HepG2 (cell line): ENCODE data around the gene SHANK2. TPM values are rescaled to one million over a fixed set of nuclear protein-coding genes. Genes with fewer than 3 reads are reported as not detected.
A peak's percentile ranks its signal among the peaks of the same experiment; 100 is the strongest.

Experiments
- ATAC-seq: fragments of 200-7000 bp; cut with Tn5 transposase; 3 replicates; pipeline ENCODE4 v1.9.1; 2020; ENCODE audit warnings: mild to moderate bottlenecking, moderate library complexity
- BruUV-seq: library from RNA; stranded (reverse); fragments of 400-500 nt; replicated peaks from 2 replicates; lab custom pipeline; 2021; lab: Mats Ljungman, UMichigan
- CTCF ChIA-PET: fragments of 300-600 bp; formaldehyde crosslinking; extraction: SDS; loops from one replicate; lab custom pipeline; 2021; ENCODE audit warnings: low total read pairs, inconsistent platforms, low intra/inter-chr PET ratio; lab: Yijun Ruan, JAX
- POLR2A ChIA-PET: fragments of 350-600 bp; sonication (Branson Sonifier 250); formaldehyde crosslinking; loops from one replicate; lab custom pipeline; 2020; ENCODE audit warnings: antibody characterized with exemption, inconsistent platforms; lab: Yijun Ruan, JAX
- DNase-seq: peaks from one replicate; pipeline ENCODE4 v3.0.0-alpha.2; 2015; ENCODE audit warnings: low spot score
- FAIRE-seq: peaks from 3 replicates; lab custom pipeline; 2011; peaks lifted over from hg19 to GRCh38; lab: Jason Lieb, UNC
- H2AFZ ChIP-seq: one replicate; pipeline ENCODE4 v1.6.1; 2011; ENCODE audit warnings: low read length, inconsistent platforms
- H3K27ac ChIP-seq: fragments of 300-600 bp; 3 replicates; pipeline ENCODE4 v1.8.0; 2011; ENCODE audit warnings: mixed run types, mild to moderate bottlenecking, mixed read lengths, low read length, inconsistent platforms; ENCODE audit not compliant: insufficient read depth; ENCODE audit errors: extremely low read length
- H3K27me3 ChIP-seq, 2 experiments: fragments of 200-600 bp in 1 of 2; 2 replicates in 1 of 2; 3 replicates in 1 of 2; pipeline versions ENCODE4 v1.6.0 to v1.8.0; 2011; ENCODE audit warnings: low read length in 2 of 2, mild to moderate bottlenecking in 2 of 2, moderate library complexity in 2 of 2, inconsistent platforms in 1 of 2; ENCODE audit not compliant: insufficient read depth in 2 of 2, control insufficient read depth in 1 of 2
- H3K36me3 ChIP-seq, 2 experiments: fragments of 200-600 bp in 1 of 2; replicated peaks in 1 of 2; 2 replicates in 1 of 2; 3 replicates in 1 of 2; pipeline versions ENCODE4 v1.5.1 to v1.8.0; 2011; ENCODE audit warnings: low read length in 2 of 2, inconsistent platforms in 1 of 2; ENCODE audit not compliant: insufficient read depth in 2 of 2, control insufficient read depth in 1 of 2
- H3K4me1 ChIP-seq: 2 replicates; pipeline ENCODE4 v1.5.1; 2012; ENCODE audit warnings: low read length, inconsistent platforms; ENCODE audit not compliant: insufficient read depth
- H3K4me2 ChIP-seq: 2 replicates; pipeline ENCODE4 v1.6.0; 2011; ENCODE audit warnings: low read depth, low read length, inconsistent platforms
- H3K4me3 ChIP-seq, 3 experiments: fragments of 200-600 bp in 1 of 3; sonication (generic), shearing (Covaris generic) in 1 of 3; replicated peaks in 1 of 3; 2 replicates each; pipeline ENCODE4 v1.5.1; 2011 to 2016; ENCODE audit warnings: low read length in 3 of 3, inconsistent platforms in 2 of 3, low read depth in 2 of 3, mild to moderate bottlenecking in 2 of 3, control low read depth in 1 of 3, mixed read lengths in 1 of 3; ENCODE audit not compliant: insufficient read depth in 1 of 3
- H3K79me2 ChIP-seq: one replicate; pipeline ENCODE4 v1.6.1; 2011; ENCODE audit warnings: low read length, inconsistent platforms; ENCODE audit not compliant: insufficient read depth
- H3K9ac ChIP-seq: 2 replicates; pipeline ENCODE4 v1.6.0; 2011; ENCODE audit warnings: mild to moderate bottlenecking, low read depth, low read length, inconsistent platforms; ENCODE audit not compliant: insufficient read depth
- H3K9me3 ChIP-seq: 2 replicates; pipeline ENCODE4 v1.5.1; 2012; ENCODE audit warnings: mild to moderate bottlenecking, low read length
- H4K20me1 ChIP-seq: 2 replicates; pipeline ENCODE4 v1.6.0; 2011; ENCODE audit warnings: inconsistent platforms, mild to moderate bottlenecking, low read length, moderate library complexity; ENCODE audit not compliant: insufficient read depth
- AHR ChIP-seq: IDR thresholded peaks from 2 replicates; pipeline ENCODE4 v1.6.1; 2018; ENCODE audit warnings: missing genetic modification reagents, missing compliant biosample characterization
- BRD4 ChIP-seq: sonication (generic); formaldehyde crosslinking; IDR thresholded peaks from 2 replicates; pipeline ENCODE4 v1.4.0; 2020; ENCODE audit warnings: missing genetic modification reagents
- KLF16 ChIP-seq, 2 experiments: sonication (generic) in 1 of 2; formaldehyde crosslinking in 1 of 2; IDR thresholded peaks; 2 replicates each; pipeline versions ENCODE4 v1.6.1 to v1.8.0; 2016 to 2023; ENCODE audit warnings: missing genetic modification reagents in 2 of 2, missing compliant biosample characterization in 1 of 2
- NFE2L2 ChIP-seq: fragments of 150-350 bp; IDR thresholded peaks from 2 replicates; pipeline ENCODE4 v1.6.1; 2014; ENCODE audit warnings: low read length
- SMARCE1 ChIP-seq: fragments of 450-650 bp; IDR thresholded peaks from 2 replicates; pipeline ENCODE4 v1.6.1; 2017; ENCODE audit warnings: borderline replicate concordance
- SP2 ChIP-seq: sonication (generic); formaldehyde crosslinking; IDR thresholded peaks from 2 replicates; pipeline ENCODE4 v1.5.1; 2020; ENCODE audit warnings: mild to moderate bottlenecking, missing genetic modification reagents
- SP4 ChIP-seq: sonication (generic); formaldehyde crosslinking; IDR thresholded peaks from 2 replicates; pipeline ENCODE4 v1.8.1; 2023; ENCODE audit warnings: mild to moderate bottlenecking, missing genetic modification reagents
- TAF1 ChIP-seq: sonication (generic); formaldehyde crosslinking; IDR thresholded peaks from 2 replicates; pipeline ENCODE4 v1.4.0; 2020; ENCODE audit warnings: missing genetic modification reagents
- ZC3H4 ChIP-seq: sonication (generic); formaldehyde crosslinking; IDR thresholded peaks from 2 replicates; pipeline ENCODE4 v1.4.0; 2020; ENCODE audit warnings: missing genetic modification reagents, borderline replicate concordance
- ZNF558 ChIP-seq: sonication (generic); formaldehyde crosslinking; IDR thresholded peaks from 2 replicates; pipeline ENCODE4 v1.9.0; 2022; ENCODE audit warnings: mild to moderate bottlenecking, missing genetic modification reagents, borderline replicate concordance
- ZNF564 ChIP-seq: sonication (generic); formaldehyde crosslinking; IDR thresholded peaks from 2 replicates; pipeline ENCODE4 v1.8.1; 2023; ENCODE audit warnings: mild to moderate bottlenecking, missing genetic modification reagents
- ZNF83 ChIP-seq: sonication (generic); formaldehyde crosslinking; IDR thresholded peaks from 2 replicates; pipeline ENCODE4 v1.4.0; 2020; ENCODE audit warnings: missing genetic modification reagents, mild to moderate bottlenecking, borderline replicate concordance
- WGBS: methylation state at CpG from one replicate; pipeline ENCODE4 v1.1.6; 2017; ENCODE audit warnings: low lambda C conversion rate; 5-methylcytosine and 5-hydroxymethylcytosine counted together
- in situ Hi-C: cut with HindIII; loops from 2 replicates; pipeline ENCODE4 v1.10.0; 2017; ENCODE audit warnings: low pct_unique_long_range_greater_than_20kb; ENCODE audit not compliant: extremely low pct_ligation_motif_present
- intact Hi-C: fragments of 100-400 bp; cut with micrococcal nuclease; formaldehyde crosslinking; loops from one replicate; pipeline ENCODE4 v1.10.0; 2022; ENCODE audit not compliant: unreplicated experiment
- polyA plus RNA-seq, 8 experiments: library from polyadenylated mRNA; depleted of rRNA in 3 of 8; stranded (reverse) in 7 of 8; unstranded in 1 of 8; fragments of >200 nt; fragmentation: Illumina TruSeq in 4 of 8; extraction: Trizol in 4 of 8; gene quantifications; 2 replicates each; pipeline versions ENCODE4 v1.2.1 to v1.2.3, GENCODE V29; 2011 to 2016; ENCODE audit warnings: low read depth in 4 of 8, missing spikeins in 1 of 8, mixed read lengths in 1 of 8; ENCODE audit not compliant: insufficient read depth in 1 of 8
- total RNA-seq, 5 experiments: library from RNA; depleted of rRNA; stranded (reverse); fragments of >200 nt; fragmentation: Illumina TruSeq; extraction: Trizol; gene quantifications; 2 replicates each; pipeline ENCODE4 v1.2.3, GENCODE V29; 2016; ENCODE audit warnings: low read depth in 1 of 5
- TF ChIP-seq, protein P1 (sequence below): sonication (generic); formaldehyde crosslinking; IDR thresholded peaks from 2 replicates; pipeline ENCODE4 v1.8.0; 2022; ENCODE audit warnings: missing genetic modification reagents, mild to moderate bottlenecking, inconsistent platforms, borderline replicate concordance
- TF ChIP-seq, protein P2 (sequence below): sonication (generic); formaldehyde crosslinking; IDR thresholded peaks from 2 replicates; pipeline ENCODE4 v1.8.1; 2023; ENCODE audit warnings: mild to moderate bottlenecking, missing genetic modification reagents
- TF ChIP-seq, protein P3 (sequence below): sonication (generic); formaldehyde crosslinking; IDR thresholded peaks from 2 replicates; pipeline ENCODE4 v1.4.0; 2020; ENCODE audit warnings: missing genetic modification reagents

SHANK2 gene
- total and polyA plus RNA-seq, 2 of the 13 experiments (the other 11 are each of a cell fraction or from before 2014, with no cell fraction given), result 10.2 to 13.0 TPM

DNA sequence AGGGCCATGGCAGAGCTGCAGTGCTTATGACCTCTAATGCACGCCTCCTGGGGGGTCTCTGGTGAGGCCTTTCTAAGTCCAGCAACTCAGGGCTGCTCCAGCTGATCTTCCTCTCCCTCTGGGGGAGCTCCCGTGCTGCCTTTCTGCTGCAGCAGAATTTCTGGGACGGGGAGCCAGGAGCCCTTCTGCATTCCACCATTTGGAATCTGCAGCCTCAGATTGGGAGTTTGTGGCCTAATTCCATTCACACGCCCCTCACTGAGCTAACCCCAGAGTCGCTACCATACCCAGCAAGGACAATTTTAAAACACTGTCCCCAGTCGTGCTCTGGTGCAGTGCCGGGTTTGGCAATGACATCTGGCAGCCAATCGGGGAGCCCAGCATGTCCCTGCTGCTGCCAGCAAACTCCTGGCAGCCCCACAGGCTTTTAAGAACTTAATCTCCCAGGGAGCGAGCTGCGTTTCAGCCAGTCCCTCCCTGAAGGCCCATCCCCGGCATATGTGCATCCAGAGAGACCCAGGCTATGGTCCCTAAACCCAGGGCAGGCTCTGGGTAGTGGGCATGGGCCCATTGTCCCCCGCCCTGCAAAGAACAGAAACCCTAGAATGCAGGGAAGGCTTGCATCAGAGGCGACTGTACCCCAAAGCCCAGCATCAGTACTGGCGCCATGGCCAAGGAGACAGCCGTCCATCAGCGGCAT lies 4.7 kb downstream of the SHANK2 start:
- whole genome bisulfite sequencing, result 97% methylated on average over 9 of the region's 16 CpGs
- Histone ChIP-seq H3K4me2 (no peak overlapping the region; the same call in 1 of the 2 replicates), H3K4me1 (peaks cover 73% of the 10 kb centered on the region), H3K9ac (no peak overlapping the region), H3K27ac (no peak overlapping the region), H3K36me3 (peaks cover 5 to 24% of the 10 kb centered on the region in 2 experiments; a peak in 3 of 5 replicates), H3K4me3 (no peak overlapping the region; a peak in 1 of 6 replicates), H3K9me3 (no peaks in the 10 kb centered on the region), H3K27me3 (no peaks in the 10 kb centered on the region; a peak in 1 of 5 replicates), H2AFZ (no peak overlapping the region), H3K79me2 (peaks cover 83% of the 10 kb centered on the region), H4K20me1 (peaks cover 22% of the 10 kb centered on the region)
- ChIA-PET CTCF (no interaction called here), POLR2A (interaction anchor here (1.2 kb wide), 1 partner anchor 81 kb away, joined by 4 read pairs; no protein-coding TSS in a partner anchor)
- in situ Hi-C loops (no loop called here), intact Hi-C loops (loop anchor here (10.0 kb wide), 1 partner anchor 93 kb away; no protein-coding TSS in a partner anchor)
- FAIRE-seq (no peak), DNase-seq (no peak), ATAC-seq (no peak)
- TF ChIP-seq BRD4 (CRISPR knock-in tag), result 0 out of 2 replicates have a peak, but pooled peaks have one; percentile 22
- TF ChIP-seq ZNF558 (CRISPR knock-in tag), result no peak
- no peak for TF ChIP-seq SP4 (CRISPR knock-in tag)
- BruUV-seq, result no TSS peak

DNA sequence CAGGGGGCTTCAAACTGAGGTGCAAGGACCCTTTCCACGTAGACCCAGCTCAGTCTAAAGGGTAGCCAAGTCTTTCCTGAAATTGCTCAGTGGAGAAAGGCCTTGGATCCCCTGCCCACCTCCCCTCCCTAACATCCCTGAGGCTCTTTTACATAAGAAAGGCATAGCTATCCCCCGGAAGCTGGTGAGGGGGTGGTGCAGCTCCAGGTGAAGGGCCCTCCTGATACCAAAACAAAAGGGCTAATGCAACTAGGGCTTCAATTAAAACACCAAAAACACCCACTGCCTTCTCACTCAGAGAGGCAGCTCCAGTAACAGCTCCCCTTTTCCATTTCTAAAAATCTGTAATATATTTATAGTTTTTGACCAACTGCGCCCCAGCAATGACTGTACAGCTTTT lies 5.8 kb downstream of the SHANK2 start:
- Histone ChIP-seq H3K9ac (no peak overlapping the region), H3K4me1 (peaks cover 85% of the 10 kb centered on the region), H3K4me3 (no peak overlapping the region), H3K79me2 (peaks cover 94% of the 10 kb centered on the region), H3K9me3 (no peaks in the 10 kb centered on the region), H3K36me3 (peaks cover 5 to 24% of the 10 kb centered on the region in 2 experiments; a peak in 3 of 5 replicates), H4K20me1 (peaks cover 22% of the 10 kb centered on the region), H3K27me3 (no peaks in the 10 kb centered on the region; a peak in 1 of 5 replicates), H3K27ac (no peak overlapping the region), H2AFZ (no peak overlapping the region), H3K4me2 (no peak overlapping the region; the same call in 1 of the 2 replicates)
- ChIA-PET POLR2A (no interaction called here), CTCF (no interaction called here)
- no TSS peak for BruUV-seq
- intact Hi-C loops (loop anchor here (10.0 kb wide), 1 partner anchor 92 kb away; no protein-coding TSS in a partner anchor), in situ Hi-C loops (no loop called here)
- 89% methylated on average over 2 of the region's 3 CpGs for WGBS
- ATAC-seq (no peak), FAIRE-seq (no peak), DNase-seq (no peak)
- TF ChIP-seq, protein P1, sequence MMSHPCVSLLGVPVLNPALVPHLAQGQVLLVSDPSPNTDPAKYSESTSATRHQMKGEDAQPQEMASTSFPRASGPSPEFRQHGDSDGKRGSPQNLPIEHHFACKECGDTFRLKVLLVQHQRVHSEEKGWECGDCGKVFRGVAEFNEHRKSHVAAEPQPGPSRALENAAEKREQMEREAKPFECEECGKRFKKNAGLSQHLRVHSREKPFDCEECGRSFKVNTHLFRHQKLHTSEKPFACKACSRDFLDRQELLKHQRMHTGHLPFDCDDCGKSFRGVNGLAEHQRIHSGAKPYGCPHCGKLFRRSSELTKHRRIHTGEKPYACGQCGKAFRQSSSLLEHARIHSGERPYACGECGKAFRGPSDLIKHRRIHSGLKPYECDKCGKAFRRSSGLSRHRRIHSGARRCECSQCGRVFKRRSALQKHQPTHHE, result no peak
- TF ChIP-seq, protein P2, sequence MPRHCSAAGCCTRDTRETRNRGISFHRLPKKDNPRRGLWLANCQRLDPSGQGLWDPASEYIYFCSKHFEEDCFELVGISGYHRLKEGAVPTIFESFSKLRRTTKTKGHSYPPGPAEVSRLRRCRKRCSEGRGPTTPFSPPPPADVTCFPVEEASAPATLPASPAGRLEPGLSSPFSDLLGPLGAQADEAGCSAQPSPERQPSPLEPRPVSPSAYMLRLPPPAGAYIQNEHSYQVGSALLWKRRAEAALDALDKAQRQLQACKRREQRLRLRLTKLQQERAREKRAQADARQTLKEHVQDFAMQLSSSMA (CRISPR knock-in tag), result no peak
- TF ChIP-seq KLF16 (CRISPR knock-in tag; IDR thresholded peaks at IDR 0.05) (no peak), TAF1 (no peak), ZNF83 (no peak), AHR (CRISPR knock-in tag) (no peak), SMARCE1 (no peak), ZNF564 (CRISPR knock-in tag) (no peak), NFE2L2 (no peak), SP2 (CRISPR knock-in tag) (no peak), ZC3H4 (CRISPR knock-in tag) (no peak)
- TF ChIP-seq, protein P3, sequence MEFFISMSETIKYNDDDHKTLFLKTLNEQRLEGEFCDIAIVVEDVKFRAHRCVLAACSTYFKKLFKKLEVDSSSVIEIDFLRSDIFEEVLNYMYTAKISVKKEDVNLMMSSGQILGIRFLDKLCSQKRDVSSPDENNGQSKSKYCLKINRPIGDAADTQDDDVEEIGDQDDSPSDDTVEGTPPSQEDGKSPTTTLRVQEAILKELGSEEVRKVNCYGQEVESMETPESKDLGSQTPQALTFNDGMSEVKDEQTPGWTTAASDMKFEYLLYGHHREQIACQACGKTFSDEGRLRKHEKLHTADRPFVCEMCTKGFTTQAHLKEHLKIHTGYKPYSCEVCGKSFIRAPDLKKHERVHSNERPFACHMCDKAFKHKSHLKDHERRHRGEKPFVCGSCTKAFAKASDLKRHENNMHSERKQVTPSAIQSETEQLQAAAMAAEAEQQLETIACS (CRISPR knock-in tag), result no peak
